ENCODE results near the gene CARD19.

Gene CARD19

DNA sequence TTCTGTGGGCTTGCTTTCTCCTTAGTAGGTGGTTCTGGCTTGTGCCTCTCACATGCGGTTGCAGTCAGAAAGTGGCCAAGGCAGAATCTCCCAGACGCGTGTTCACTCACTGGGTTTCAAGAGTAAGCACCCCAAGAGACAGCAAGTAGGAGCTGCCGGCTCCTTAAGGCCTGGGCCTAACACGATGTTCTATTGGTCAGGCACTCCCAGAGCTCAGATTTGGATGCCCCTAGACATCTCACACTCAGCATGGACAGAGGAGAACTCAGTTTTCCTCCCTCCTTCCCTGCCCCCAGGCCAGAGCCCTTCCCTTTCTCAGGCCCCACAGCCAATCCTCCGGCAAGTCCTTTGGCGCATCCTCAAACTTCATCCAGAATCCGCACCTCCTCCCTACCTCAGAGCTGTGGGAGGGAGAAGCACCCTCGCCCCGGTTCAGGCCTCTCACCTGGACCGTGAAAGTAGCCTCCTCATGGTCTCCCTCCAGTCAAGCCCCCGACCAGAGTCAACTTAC, 6.5 kb upstream of the CARD19 start:
- CTCF ChIA-PET: interaction anchor here (1.0 kb wide), 1 partner anchor 8 kb away, joined by 3 read pairs; no protein-coding TSS in a partner anchor
- H3K36me3 ChIP-seq (ENCODE audit: control insufficient read depth in 2 of 2, insufficient read depth in 1 of 2, low read length in 2 of 2): no peaks in the 10 kb centered on the region
- H3K4me1 ChIP-seq (ENCODE audit: control insufficient read depth, insufficient read depth, low read length): no peaks in the 10 kb centered on the region
- H3K27ac ChIP-seq (ENCODE audit: extremely low read depth, low read depth, low read length): no peak overlapping the region
- H3K9me3 ChIP-seq (ENCODE audit: control insufficient read depth, insufficient read depth, low read depth, low read length): no peaks in the 10 kb centered on the region
- POLR2A ChIA-PET: no interaction called here
- TF ChIP-seq ZNF24 (tag by site-specific recombination; IDR thresholded peaks at IDR 0.05): no peak
- no peak for TF ChIP-seq ZNF549 (tag by site-specific recombination; IDR thresholded peaks at IDR 0.05)
- no peak for TF ChIP-seq GLI2 (tag by site-specific recombination; IDR thresholded peaks at IDR 0.05; ENCODE audit: borderline replicate concordance, low read depth)
- no peak for TF ChIP-seq ZNF37A (tag by site-specific recombination; IDR thresholded peaks at IDR 0.05)
- no peak for TF ChIP-seq ZNF324 (tag by site-specific recombination; IDR thresholded peaks at IDR 0.05)
- TF ChIP-seq, protein P1, sequence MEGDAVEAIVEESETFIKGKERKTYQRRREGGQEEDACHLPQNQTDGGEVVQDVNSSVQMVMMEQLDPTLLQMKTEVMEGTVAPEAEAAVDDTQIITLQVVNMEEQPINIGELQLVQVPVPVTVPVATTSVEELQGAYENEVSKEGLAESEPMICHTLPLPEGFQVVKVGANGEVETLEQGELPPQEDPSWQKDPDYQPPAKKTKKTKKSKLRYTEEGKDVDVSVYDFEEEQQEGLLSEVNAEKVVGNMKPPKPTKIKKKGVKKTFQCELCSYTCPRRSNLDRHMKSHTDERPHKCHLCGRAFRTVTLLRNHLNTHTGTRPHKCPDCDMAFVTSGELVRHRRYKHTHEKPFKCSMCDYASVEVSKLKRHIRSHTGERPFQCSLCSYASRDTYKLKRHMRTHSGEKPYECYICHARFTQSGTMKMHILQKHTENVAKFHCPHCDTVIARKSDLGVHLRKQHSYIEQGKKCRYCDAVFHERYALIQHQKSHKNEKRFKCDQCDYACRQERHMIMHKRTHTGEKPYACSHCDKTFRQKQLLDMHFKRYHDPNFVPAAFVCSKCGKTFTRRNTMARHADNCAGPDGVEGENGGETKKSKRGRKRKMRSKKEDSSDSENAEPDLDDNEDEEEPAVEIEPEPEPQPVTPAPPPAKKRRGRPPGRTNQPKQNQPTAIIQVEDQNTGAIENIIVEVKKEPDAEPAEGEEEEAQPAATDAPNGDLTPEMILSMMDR (tag by site-specific recombination; IDR thresholded peaks at IDR 0.05): no peak
- no peak for TF ChIP-seq ZNF558 (tag by site-specific recombination; IDR thresholded peaks at IDR 0.05)
- TF ChIP-seq ZNF610 (tag by site-specific recombination; IDR thresholded peaks at IDR 0.05; ENCODE audit: borderline replicate concordance): no peak
- no peak for TF ChIP-seq ZNF624 (tag by site-specific recombination; IDR thresholded peaks at IDR 0.05)
- TF ChIP-seq ZNF114 (tag by site-specific recombination; IDR thresholded peaks at IDR 0.05): no peak
- no peak for TF ChIP-seq ZNF426 (tag by site-specific recombination; IDR thresholded peaks at IDR 0.05)
- no peak for TF ChIP-seq BCL11B (tag by site-specific recombination; IDR thresholded peaks at IDR 0.05; ENCODE audit: low read depth)
- no peak for TF ChIP-seq ZNF10 (tag by site-specific recombination; IDR thresholded peaks at IDR 0.05)
- TF ChIP-seq, protein P2, sequence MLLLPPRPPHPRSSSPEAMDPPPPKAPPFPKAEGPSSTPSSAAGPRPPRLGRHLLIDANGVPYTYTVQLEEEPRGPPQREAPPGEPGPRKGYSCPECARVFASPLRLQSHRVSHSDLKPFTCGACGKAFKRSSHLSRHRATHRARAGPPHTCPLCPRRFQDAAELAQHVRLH (tag by site-specific recombination; IDR thresholded peaks at IDR 0.05): no peak
- no peak for TF ChIP-seq WT1 (tag by site-specific recombination; IDR thresholded peaks at IDR 0.05)
- TF ChIP-seq ZNF626 (tag by site-specific recombination; IDR thresholded peaks at IDR 0.05): no peak
- TF ChIP-seq ZNF2 (tag by site-specific recombination; IDR thresholded peaks at IDR 0.05): no peak
- TF ChIP-seq ZNF654 (tag by site-specific recombination; IDR thresholded peaks at IDR 0.05; ENCODE audit: low read depth): no peak
- no peak for TF ChIP-seq KLF8 (tag by site-specific recombination; IDR thresholded peaks at IDR 0.05)
- TF ChIP-seq, protein P3, sequence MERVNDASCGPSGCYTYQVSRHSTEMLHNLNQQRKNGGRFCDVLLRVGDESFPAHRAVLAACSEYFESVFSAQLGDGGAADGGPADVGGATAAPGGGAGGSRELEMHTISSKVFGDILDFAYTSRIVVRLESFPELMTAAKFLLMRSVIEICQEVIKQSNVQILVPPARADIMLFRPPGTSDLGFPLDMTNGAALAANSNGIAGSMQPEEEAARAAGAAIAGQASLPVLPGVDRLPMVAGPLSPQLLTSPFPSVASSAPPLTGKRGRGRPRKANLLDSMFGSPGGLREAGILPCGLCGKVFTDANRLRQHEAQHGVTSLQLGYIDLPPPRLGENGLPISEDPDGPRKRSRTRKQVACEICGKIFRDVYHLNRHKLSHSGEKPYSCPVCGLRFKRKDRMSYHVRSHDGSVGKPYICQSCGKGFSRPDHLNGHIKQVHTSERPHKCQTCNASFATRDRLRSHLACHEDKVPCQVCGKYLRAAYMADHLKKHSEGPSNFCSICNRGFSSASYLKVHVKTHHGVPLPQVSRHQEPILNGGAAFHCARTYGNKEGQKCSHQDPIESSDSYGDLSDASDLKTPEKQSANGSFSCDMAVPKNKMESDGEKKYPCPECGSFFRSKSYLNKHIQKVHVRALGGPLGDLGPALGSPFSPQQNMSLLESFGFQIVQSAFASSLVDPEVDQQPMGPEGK (tag by site-specific recombination; IDR thresholded peaks at IDR 0.05): no peak
- no peak overlapping the region for H3K4me3 ChIP-seq (ENCODE audit: low read depth, low read length)

DNA sequence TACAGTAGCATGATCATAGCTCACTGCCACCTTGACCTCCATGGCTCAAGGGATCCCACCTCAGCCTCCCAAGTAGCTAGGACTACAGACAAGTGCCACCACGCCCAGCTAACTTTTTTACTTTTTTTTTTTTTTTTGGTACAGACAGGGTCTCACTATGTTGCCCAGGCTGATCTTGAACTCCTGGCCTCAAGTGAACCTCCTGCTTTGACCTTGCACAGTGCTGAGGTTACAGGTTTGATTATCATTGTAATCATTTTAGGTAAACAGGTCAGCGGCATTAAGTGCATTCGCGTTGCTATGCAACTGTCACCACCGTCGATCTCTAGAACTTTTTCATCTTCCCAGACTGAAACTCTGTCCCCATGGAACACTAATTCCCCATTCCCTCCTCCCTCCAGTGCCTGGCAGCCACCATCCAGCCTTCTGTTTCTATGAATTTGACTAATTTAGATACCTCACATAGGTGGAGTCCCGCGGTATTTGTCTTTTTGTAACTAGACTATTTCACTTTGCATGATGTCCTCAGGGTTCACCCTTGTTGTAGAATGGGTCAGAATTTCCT, 5.8 kb upstream of the CARD19 start:
- Histone ChIP-seq H3K36me3 (ENCODE audit: control insufficient read depth in 2 of 2, insufficient read depth in 1 of 2, low read length in 2 of 2) (no peaks in the 10 kb centered on the region), H3K4me1 (ENCODE audit: control insufficient read depth, insufficient read depth, low read length) (no peaks in the 10 kb centered on the region), H3K4me3 (ENCODE audit: low read depth, low read length) (no peak overlapping the region), H3K9me3 (ENCODE audit: control insufficient read depth, insufficient read depth, low read depth, low read length) (no peaks in the 10 kb centered on the region), H3K27ac (ENCODE audit: extremely low read depth, low read depth, low read length) (no peak overlapping the region)
- ChIA-PET POLR2A (interaction anchor here (0.7 kb wide), 1 partner anchor 25 kb away, joined by 3 read pairs; no protein-coding TSS in a partner anchor), CTCF (interaction anchor here (1.0 kb wide), 1 partner anchor 9 kb away, joined by 3 read pairs; no protein-coding TSS in a partner anchor)
- TF ChIP-seq ZBTB17 (tag by site-specific recombination; IDR thresholded peaks at IDR 0.05) (no peak), ZNF132 (tag by site-specific recombination; IDR thresholded peaks at IDR 0.05; ENCODE audit: borderline replicate concordance) (no peak), ZNF391 (tag by site-specific recombination; IDR thresholded peaks at IDR 0.05; ENCODE audit: borderline replicate concordance, low read depth) (no peak), ZNF747 (tag by site-specific recombination; IDR thresholded peaks at IDR 0.05) (no peak)
- TF ChIP-seq, protein P4, sequence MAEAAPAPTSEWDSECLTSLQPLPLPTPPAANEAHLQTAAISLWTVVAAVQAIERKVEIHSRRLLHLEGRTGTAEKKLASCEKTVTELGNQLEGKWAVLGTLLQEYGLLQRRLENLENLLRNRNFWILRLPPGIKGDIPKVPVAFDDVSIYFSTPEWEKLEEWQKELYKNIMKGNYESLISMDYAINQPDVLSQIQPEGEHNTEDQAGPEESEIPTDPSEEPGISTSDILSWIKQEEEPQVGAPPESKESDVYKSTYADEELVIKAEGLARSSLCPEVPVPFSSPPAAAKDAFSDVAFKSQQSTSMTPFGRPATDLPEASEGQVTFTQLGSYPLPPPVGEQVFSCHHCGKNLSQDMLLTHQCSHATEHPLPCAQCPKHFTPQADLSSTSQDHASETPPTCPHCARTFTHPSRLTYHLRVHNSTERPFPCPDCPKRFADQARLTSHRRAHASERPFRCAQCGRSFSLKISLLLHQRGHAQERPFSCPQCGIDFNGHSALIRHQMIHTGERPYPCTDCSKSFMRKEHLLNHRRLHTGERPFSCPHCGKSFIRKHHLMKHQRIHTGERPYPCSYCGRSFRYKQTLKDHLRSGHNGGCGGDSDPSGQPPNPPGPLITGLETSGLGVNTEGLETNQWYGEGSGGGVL (tag by site-specific recombination; IDR thresholded peaks at IDR 0.05): no peak

Measured in HEK293 (cell line).